GM19023 (cell line): ENCODE data around the gene BIN2.

Source experiments
- ATAC-seq: cut with Tn5 transposase; IDR thresholded peaks from one replicate; pipeline ENCODE4 v1.9.1; 2021; ENCODE audit warnings: mild to moderate bottlenecking, moderate library complexity; ENCODE audit not compliant: unreplicated experiment

The BIN2 gene

GRCh38 chr12:51323966-51324895 is at the start of gene BIN2:
BIN2 (minus strand) TSS chr12:51324174; CDS start chr12:51324102, 72 bp downstream.
- ATAC-seq, result peak; percentile 69

GRCh38 chr12:51373187-51373586 is 49.2 kb upstream of the BIN2 start:
- no peak for ATAC-seq

DNA sequence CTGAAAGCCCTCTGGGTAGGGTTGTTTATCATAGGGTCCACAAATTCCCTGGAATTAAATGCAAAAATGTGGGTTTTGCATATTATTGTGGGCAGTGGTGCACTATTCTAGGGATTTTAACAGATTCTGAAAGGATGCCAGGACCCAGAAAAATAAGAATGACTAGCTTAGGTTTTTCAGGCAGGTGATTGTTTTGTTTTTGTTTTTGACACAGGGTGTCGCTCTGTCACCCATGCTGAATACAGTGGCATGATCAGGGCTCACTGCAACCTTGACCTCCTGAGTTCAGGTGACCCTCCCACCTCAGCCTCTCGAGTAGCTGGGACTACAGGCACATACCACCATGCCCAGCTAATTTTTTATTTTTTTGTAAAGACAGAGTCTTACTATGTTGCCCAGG is 48.0 kb upstream of the BIN2 start:
- ATAC-seq, result no peak

- ATAC-seq, result no peak
These were observed 47.5 kb upstream of the BIN2 start for GRCh38 chr12:51371295-51371953.

DNA sequence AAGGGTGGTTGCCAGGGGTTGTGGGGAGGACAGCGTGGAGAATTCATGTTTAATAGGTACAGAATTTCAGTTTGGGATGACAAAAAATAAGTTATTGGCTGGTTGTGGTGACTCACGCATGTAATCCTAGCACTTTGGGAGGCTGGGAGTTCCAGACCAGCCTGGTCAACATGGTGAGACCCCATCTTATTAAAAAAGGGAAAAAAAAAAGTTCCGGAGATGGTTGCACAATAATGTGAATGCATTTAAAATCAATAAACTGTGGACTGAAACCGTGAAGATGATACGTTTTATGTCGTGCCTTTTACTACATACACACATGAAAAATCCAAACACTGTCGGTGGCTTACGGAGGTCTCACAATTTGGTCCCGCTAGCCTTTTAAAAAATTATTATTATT is 46.7 kb upstream of the BIN2 start:
- no peak for ATAC-seq

DNA sequence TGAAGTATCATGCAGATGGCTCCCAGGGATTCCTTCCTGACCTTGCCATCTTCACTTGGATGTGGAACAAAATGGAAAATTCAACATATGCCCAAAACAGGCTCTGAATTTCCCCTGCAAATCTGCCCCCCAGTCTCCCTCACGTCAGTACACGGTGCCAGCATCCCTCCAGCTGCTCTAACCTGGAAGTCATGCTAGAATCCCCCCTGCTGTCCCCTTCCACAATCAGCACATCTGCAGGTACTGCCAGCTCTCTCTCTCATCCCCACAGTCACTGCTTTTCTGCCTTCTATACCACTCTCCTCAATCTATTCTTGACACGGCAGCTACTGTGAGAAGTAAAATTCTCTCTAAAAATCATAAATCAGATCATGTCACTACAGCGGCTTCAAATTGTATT is 45.6 kb upstream of the BIN2 start:
- ATAC-seq, result no peak

GRCh38 chr12:51368640-51369517 is 44.9 kb upstream of the BIN2 start:
- ATAC-seq, result peak; percentile 97

DNA sequence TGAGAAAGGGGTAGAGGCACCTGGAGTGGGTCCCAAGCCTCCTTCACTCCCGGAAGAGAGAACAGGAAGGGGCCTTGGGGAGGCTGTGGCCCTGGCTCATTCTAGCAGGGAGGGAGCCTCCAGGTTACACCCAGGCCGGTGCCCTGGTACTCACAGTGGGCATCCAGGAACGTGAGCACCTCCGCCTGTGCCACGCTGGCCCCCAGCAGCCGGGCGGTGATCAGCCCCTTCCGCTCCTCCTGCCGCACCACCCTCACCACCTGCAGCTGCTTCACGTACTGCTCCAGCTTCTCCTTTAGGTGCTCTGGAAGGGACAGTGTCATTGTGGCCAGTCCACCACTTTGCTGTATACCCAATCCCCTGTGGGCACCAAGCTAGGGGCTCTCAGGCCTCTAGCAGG is 41.3 kb upstream of the BIN2 start:
- ATAC-seq, result no peak

DNA sequence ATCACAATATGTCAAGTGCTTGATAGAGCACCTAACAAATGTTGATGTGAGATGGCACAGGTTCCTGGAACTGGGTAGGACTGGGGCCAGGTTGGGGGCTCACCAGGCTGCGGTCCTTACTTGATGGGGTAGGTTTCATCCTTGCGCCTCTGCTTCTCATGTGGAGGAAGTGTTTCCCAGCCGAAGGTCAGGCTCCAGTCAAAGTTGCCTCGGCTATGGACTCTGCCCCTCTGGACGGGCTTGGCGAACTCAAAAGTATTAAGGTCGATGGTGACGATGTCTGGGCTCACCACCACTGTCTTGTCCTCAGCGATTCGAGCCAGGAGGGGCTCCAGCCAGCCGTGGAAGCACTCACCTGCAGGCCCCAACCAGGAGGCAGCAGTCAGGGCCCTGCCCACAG is 40.0 kb upstream of the BIN2 start:
- ATAC-seq, result no peak

DNA sequence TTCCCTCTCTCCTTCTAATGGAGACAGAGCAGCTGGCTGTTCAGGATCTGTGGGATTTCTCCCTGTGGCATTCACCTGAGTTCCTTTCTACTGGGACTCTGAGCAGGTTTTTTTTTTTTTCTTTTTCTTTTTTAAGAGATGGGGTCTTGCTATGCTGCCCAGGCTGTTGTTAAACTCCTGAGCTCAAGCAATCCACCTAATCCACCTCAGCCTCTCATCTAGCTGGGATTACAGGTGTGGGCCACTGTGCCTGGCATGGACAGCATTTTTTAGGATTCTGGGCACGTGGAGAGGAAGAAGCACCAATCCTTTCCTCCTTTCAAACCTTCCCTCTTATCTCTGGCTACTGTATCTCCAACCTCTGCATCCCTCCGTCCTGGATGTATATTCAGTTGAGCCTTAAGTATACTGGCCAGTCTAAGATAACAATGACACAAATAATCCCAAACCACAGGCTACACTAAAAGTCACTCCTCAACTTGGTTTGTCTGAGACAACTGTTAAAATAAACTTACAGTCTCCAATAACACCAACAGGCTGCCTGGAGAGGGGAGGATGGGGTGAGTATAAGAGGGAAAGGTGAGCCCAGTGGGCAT is 38.9 kb upstream of the BIN2 start:
- ATAC-seq, result no peak

- ATAC-seq, result no peak
These were observed 38.3 kb upstream of the BIN2 start for GRCh38 chr12:51362307-51362706.

- ATAC-seq, result no peak
These were observed 37.4 kb upstream of the BIN2 start for GRCh38 chr12:51361161-51362016.

- no peak for ATAC-seq
These were observed 36.3 kb upstream of the BIN2 start for GRCh38 chr12:51360315-51360714.

DNA sequence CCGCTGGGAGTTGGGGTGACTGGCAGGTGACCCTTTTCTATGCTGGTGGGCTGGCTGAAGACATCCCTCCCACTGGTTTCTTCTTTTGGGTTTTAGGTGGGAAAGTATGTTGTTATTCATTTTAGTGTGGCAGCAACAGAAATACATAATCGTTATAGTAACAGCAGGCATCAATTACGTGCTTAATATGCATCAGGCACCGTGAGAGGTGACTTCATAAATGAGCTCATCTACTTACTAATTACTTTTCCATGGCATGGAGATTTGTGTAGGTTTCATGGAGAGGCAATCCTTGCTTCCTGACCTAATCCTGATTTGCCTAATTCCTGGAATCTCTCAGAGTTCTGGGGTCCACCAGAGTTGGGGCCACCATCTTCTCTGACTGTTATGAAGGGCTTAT is 35.9 kb upstream of the BIN2 start:
- no peak for ATAC-seq

- no peak for ATAC-seq
These were observed 34.5 kb upstream of the BIN2 start for GRCh38 chr12:51358496-51358895.

- ATAC-seq, result peak; percentile 62
These were observed 33.5 kb upstream of the BIN2 start for GRCh38 chr12:51357374-51358047.

- ATAC-seq, result no peak
These were observed 28.0 kb upstream of the BIN2 start for GRCh38 chr12:51351913-51352532.

- ATAC-seq, result no peak
These were observed 25.1 kb upstream of the BIN2 start for GRCh38 chr12:51349026-51349425.

- no peak for ATAC-seq
These were observed 24.1 kb upstream of the BIN2 start for GRCh38 chr12:51348116-51348515.
